NCI-H2171 (cell line): ENCODE results near the gene ABCE1.

Source experiments
- DNase-seq: peaks from one replicate; lab custom pipeline; 2025; lab: John Stamatoyannopoulos, UW

The ABCE1 gene

GRCh38 chr4:145177511-145177905 lies 79.4 kb downstream of the ABCE1 start:
- no peak for DNase-seq

GRCh38 chr4:145177906-145178538 lies 79.9 kb downstream of the ABCE1 start:
- no peak for DNase-seq

GRCh38 chr4:145178740-145179280 lies 80.7 kb downstream of the ABCE1 start:
- DNase-seq = no peak
